ENCODE data around the gene LTA4H.

GRCh38 chr12:96060041-96060440, 24.7 kb upstream of the LTA4H start:
- no peak for TF ChIP-seq POLR2A (IDR thresholded peaks at IDR 0.05; ENCODE audit: low read length)
- no peak for TF ChIP-seq GATA1 (IDR thresholded peaks at IDR 0.05; ENCODE audit: low read depth, low read length)
